ENCODE data around the gene HECW1.
A peak's percentile ranks its signal among the peaks of the same experiment; 100 is the strongest.
"Not testable (repeated sequence)": the region's sequence is repeated elsewhere in the genome, so short reads cannot be mapped to it uniquely, and the experiment has no call there.

The HECW1 gene

GRCh38 chr7:43112459-43112940 is at the start of gene HECW1:
Gene HECW1, plus strand, starts transcription at chr7:43112647. Its CDS starts 131,259 bp downstream, at chr7:43243906.
- Histone ChIP-seq H3K27me3 (ENCODE audit: control insufficient read depth, insufficient read depth, low read length) (peaks cover 54% of the 10 kb centered on the region), H3K9me3 (ENCODE audit: control insufficient read depth, insufficient read depth, low read depth, low read length) (no peaks in the 10 kb centered on the region), H3K9ac (ENCODE audit: low read length) (peak within 1 kb of the TSS; percentile 87), H3K4me1 (ENCODE audit: control insufficient read depth, insufficient read depth, low read length) (peaks cover 40% of the 10 kb centered on the region), H3K27ac (ENCODE audit: low read depth, low read length) (peak within 1 kb of the TSS; percentile 48; the same call in 1 of the 2 replicates), H3K36me3 (ENCODE audit: control insufficient read depth, insufficient read depth, low read length) (no peaks in the 10 kb centered on the region), H3K4me3 (ENCODE audit: low read depth, low read length) (peak within 1 kb of the TSS; percentile 80)

GRCh38 chr7:43071604-43072003 is 40.8 kb upstream of the HECW1 start:
- Histone ChIP-seq H3K9me3 (ENCODE audit: control insufficient read depth, insufficient read depth, low read depth, low read length) (no peaks in the 10 kb centered on the region), H3K27ac (ENCODE audit: low read depth, low read length) (no peak overlapping the region), H3K9ac (ENCODE audit: low read length) (no peak overlapping the region), H3K4me3 (ENCODE audit: low read depth, low read length) (no peak overlapping the region), H3K36me3 (ENCODE audit: control insufficient read depth, insufficient read depth, low read length) (no peaks in the 10 kb centered on the region), H3K4me1 (ENCODE audit: control insufficient read depth, insufficient read depth, low read length) (peaks cover 12% of the 10 kb centered on the region), H3K27me3 (ENCODE audit: control insufficient read depth, insufficient read depth, low read length) (no peaks in the 10 kb centered on the region)

GRCh38 chr7:43072530-43072929 is 39.9 kb upstream of the HECW1 start:
- no peaks in the 10 kb centered on the region for H3K9me3 ChIP-seq (ENCODE audit: control insufficient read depth, insufficient read depth, low read depth, low read length)
- peaks cover 22% of the 10 kb centered on the region for H3K4me1 ChIP-seq (ENCODE audit: control insufficient read depth, insufficient read depth, low read length)
- no peak overlapping the region for H3K4me3 ChIP-seq (ENCODE audit: low read depth, low read length)
- no peaks in the 10 kb centered on the region for H3K36me3 ChIP-seq (ENCODE audit: control insufficient read depth, insufficient read depth, low read length)
- H3K9ac ChIP-seq (ENCODE audit: low read length), result no peak overlapping the region
- H3K27ac ChIP-seq (ENCODE audit: low read depth, low read length), result no peak overlapping the region
- H3K27me3 ChIP-seq (ENCODE audit: control insufficient read depth, insufficient read depth, low read length), result no peaks in the 10 kb centered on the region

DNA sequence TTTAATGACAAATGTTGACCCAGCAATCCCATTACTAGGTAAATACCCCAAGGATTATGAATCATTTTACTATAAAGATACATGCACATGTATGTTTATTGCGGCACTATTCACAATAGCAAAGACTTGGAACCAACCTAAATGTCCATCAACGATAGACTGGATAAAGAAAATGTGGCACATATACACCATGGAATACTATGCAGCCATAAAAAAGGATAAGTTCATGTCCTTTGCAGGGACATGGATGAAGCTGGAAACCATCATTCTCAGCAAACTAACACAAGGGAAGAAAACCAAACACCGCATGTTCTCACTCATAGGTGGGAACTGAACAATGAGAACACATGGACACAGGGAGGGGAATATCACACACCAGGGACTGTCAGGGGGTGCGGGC is 38.6 kb upstream of the HECW1 start:
- not testable (repeated sequence) for H3K9me3 ChIP-seq (ENCODE audit: control insufficient read depth, insufficient read depth, low read depth, low read length); H3K36me3 ChIP-seq (ENCODE audit: control insufficient read depth, insufficient read depth, low read length); H3K4me3 ChIP-seq (ENCODE audit: low read depth, low read length); H3K27me3 ChIP-seq (ENCODE audit: control insufficient read depth, insufficient read depth, low read length); H3K27ac ChIP-seq (ENCODE audit: low read depth, low read length); H3K9ac ChIP-seq (ENCODE audit: low read length)
- H3K4me1 ChIP-seq (ENCODE audit: control insufficient read depth, insufficient read depth, low read length), result peaks cover 34% of the 10 kb centered on the region

DNA sequence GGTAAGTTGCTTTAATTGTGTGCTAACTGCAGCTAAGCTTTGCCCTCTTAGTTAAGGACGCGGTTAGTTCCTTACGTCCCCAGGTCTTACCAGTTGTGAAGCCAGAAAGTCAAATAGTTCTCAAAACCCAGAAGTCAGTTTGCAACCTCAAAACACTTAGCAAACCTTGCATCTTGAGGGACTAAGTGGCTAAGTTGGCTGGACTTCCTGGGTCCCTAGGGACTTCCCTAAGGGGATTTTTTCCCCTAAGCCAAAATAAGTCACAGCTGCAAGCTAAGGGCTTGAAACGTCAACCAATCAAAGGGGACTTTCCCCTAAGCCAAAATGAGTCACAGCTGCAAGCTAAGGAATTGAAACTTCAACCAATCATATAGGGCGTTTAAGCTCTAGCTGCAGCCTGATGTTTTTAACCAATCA is 36.2 kb upstream of the HECW1 start:
- Histone ChIP-seq H3K4me1 (ENCODE audit: control insufficient read depth, insufficient read depth, low read length) (peaks cover 40% of the 10 kb centered on the region), H3K27me3 (ENCODE audit: control insufficient read depth, insufficient read depth, low read length) (no peaks in the 10 kb centered on the region), H3K36me3 (ENCODE audit: control insufficient read depth, insufficient read depth, low read length) (no peaks in the 10 kb centered on the region), H3K9me3 (ENCODE audit: control insufficient read depth, insufficient read depth, low read depth, low read length) (no peaks in the 10 kb centered on the region), H3K27ac (ENCODE audit: low read depth, low read length) (no peak overlapping the region), H3K4me3 (ENCODE audit: low read depth, low read length) (no peak overlapping the region), H3K9ac (ENCODE audit: low read length) (no peak overlapping the region)

- Histone ChIP-seq H3K4me1 (ENCODE audit: control insufficient read depth, insufficient read depth, low read length) (peaks cover 36% of the 10 kb centered on the region), H3K4me3 (ENCODE audit: low read depth, low read length) (no peak overlapping the region), H3K27ac (ENCODE audit: low read depth, low read length) (no peak overlapping the region; the same call in 1 of the 2 replicates), H3K27me3 (ENCODE audit: control insufficient read depth, insufficient read depth, low read length) (no peaks in the 10 kb centered on the region), H3K36me3 (ENCODE audit: control insufficient read depth, insufficient read depth, low read length) (no peaks in the 10 kb centered on the region), H3K9me3 (ENCODE audit: control insufficient read depth, insufficient read depth, low read depth, low read length) (no peaks in the 10 kb centered on the region), H3K9ac (ENCODE audit: low read length) (no peak overlapping the region)
Observed at GRCh38 chr7:43076606-43077005, 35.8 kb upstream of the HECW1 start.

DNA sequence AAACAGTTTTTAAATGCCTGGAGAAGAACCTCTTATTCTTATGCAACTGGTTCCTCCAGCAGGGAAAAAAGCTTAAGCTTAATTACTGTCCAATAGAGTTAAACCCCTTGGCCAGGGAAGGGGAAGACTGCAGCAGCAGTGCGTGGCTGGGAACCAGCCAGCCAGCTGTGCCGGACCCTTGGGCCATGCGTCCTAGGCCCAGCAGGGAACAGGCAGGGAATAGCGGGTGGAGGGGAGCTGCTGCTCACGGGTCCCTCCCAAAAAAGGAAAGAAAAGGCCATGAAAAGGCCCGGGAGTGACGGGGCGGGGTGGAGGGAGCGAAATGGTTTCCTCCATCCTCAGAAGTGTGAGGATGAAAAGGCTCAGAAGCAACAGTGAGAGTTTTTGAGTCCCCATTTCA is 35.2 kb upstream of the HECW1 start:
- Histone ChIP-seq H3K4me3 (ENCODE audit: low read depth, low read length) (peak overlapping the region; percentile 26), H3K9ac (ENCODE audit: low read length) (peak overlapping the region; percentile 62), H3K27ac (ENCODE audit: low read depth, low read length) (peak overlapping the region; percentile 75), H3K27me3 (ENCODE audit: control insufficient read depth, insufficient read depth, low read length) (no peaks in the 10 kb centered on the region), H3K4me1 (ENCODE audit: control insufficient read depth, insufficient read depth, low read length) (peaks cover 32% of the 10 kb centered on the region), H3K9me3 (ENCODE audit: control insufficient read depth, insufficient read depth, low read depth, low read length) (no peaks in the 10 kb centered on the region), H3K36me3 (ENCODE audit: control insufficient read depth, insufficient read depth, low read length) (no peaks in the 10 kb centered on the region)

GRCh38 chr7:43077732-43078391 is 34.6 kb upstream of the HECW1 start:
- Histone ChIP-seq H3K36me3 (ENCODE audit: control insufficient read depth, insufficient read depth, low read length) (no peaks in the 10 kb centered on the region), H3K9me3 (ENCODE audit: control insufficient read depth, insufficient read depth, low read depth, low read length) (no peaks in the 10 kb centered on the region), H3K4me3 (ENCODE audit: low read depth, low read length) (peak overlapping the region; percentile 31), H3K4me1 (ENCODE audit: control insufficient read depth, insufficient read depth, low read length) (peaks cover 32% of the 10 kb centered on the region), H3K27ac (ENCODE audit: low read depth, low read length) (peak overlapping the region; percentile 75), H3K9ac (ENCODE audit: low read length) (peak overlapping the region; percentile 62), H3K27me3 (ENCODE audit: control insufficient read depth, insufficient read depth, low read length) (no peaks in the 10 kb centered on the region)

- Histone ChIP-seq H3K9me3 (ENCODE audit: control insufficient read depth, insufficient read depth, low read depth, low read length) (no peaks in the 10 kb centered on the region), H3K36me3 (ENCODE audit: control insufficient read depth, insufficient read depth, low read length) (no peaks in the 10 kb centered on the region), H3K27me3 (ENCODE audit: control insufficient read depth, insufficient read depth, low read length) (no peaks in the 10 kb centered on the region), H3K9ac (ENCODE audit: low read length) (no peak overlapping the region), H3K4me1 (ENCODE audit: control insufficient read depth, insufficient read depth, low read length) (peaks cover 32% of the 10 kb centered on the region), H3K27ac (ENCODE audit: low read depth, low read length) (no peak overlapping the region), H3K4me3 (ENCODE audit: low read depth, low read length) (no peak overlapping the region; the same call in 1 of the 2 replicates)
Observed at GRCh38 chr7:43078794-43079193, 33.7 kb upstream of the HECW1 start.

GRCh38 chr7:43081603-43082002 is 30.8 kb upstream of the HECW1 start:
- Histone ChIP-seq H3K27ac (ENCODE audit: low read depth, low read length) (no peak overlapping the region), H3K4me3 (ENCODE audit: low read depth, low read length) (no peak overlapping the region), H3K27me3 (ENCODE audit: control insufficient read depth, insufficient read depth, low read length) (no peaks in the 10 kb centered on the region), H3K9ac (ENCODE audit: low read length) (no peak overlapping the region), H3K36me3 (ENCODE audit: control insufficient read depth, insufficient read depth, low read length) (no peaks in the 10 kb centered on the region), H3K4me1 (ENCODE audit: control insufficient read depth, insufficient read depth, low read length) (peaks cover 28% of the 10 kb centered on the region), H3K9me3 (ENCODE audit: control insufficient read depth, insufficient read depth, low read depth, low read length) (no peaks in the 10 kb centered on the region)

- Histone ChIP-seq H3K9me3 (ENCODE audit: control insufficient read depth, insufficient read depth, low read depth, low read length) (0 out of 2 replicates have a peak, but pooled peaks cover under 1% of the 10 kb centered on the region), H3K4me1 (ENCODE audit: control insufficient read depth, insufficient read depth, low read length) (peaks cover 12% of the 10 kb centered on the region), H3K9ac (ENCODE audit: low read length) (no peak overlapping the region), H3K4me3 (ENCODE audit: low read depth, low read length) (no peak overlapping the region), H3K36me3 (ENCODE audit: control insufficient read depth, insufficient read depth, low read length) (no peaks in the 10 kb centered on the region), H3K27ac (ENCODE audit: low read depth, low read length) (no peak overlapping the region), H3K27me3 (ENCODE audit: control insufficient read depth, insufficient read depth, low read length) (no peaks in the 10 kb centered on the region)
Observed at GRCh38 chr7:43083106-43083505, 29.3 kb upstream of the HECW1 start.

Data from HUES6 (cell line).